ENCODE measurements around the gene CNOT2. TPM values are rescaled to one million over a fixed set of nuclear protein-coding genes. Genes with fewer than 3 reads are reported as not detected.

Gene CNOT2
- total RNA-seq, 1 experiment from 2014 or later: 289 TPM

- H3K4me2 ChIP-seq (ENCODE audit: low read depth, low read length, poor library complexity, severe bottlenecking): peak overlapping the region; percentile 39
- H3K27ac ChIP-seq (ENCODE audit: low read length): peak overlapping the region; percentile 85
- H4K20me1 ChIP-seq (ENCODE audit: insufficient read depth, low read depth, low read length): no peaks in the 10 kb centered on the region
- no peaks in the 10 kb centered on the region for H3K9me3 ChIP-seq (ENCODE audit: low read length)
- H3K27me3 ChIP-seq (ENCODE audit: low read length): no peaks in the 10 kb centered on the region
- peaks cover 88% of the 10 kb centered on the region for H3K4me1 ChIP-seq (ENCODE audit: low read length)
- H2AFZ ChIP-seq (ENCODE audit: low read length): no peak overlapping the region
- H3K9me2 ChIP-seq (replicated peaks; ENCODE audit: insufficient read depth, low read length): no peaks in the 10 kb centered on the region
- peaks cover 50% of the 10 kb centered on the region for H3K36me3 ChIP-seq (ENCODE audit: insufficient read depth, low read length)
- H3K4me3 ChIP-seq (ENCODE audit: low read length): no peak overlapping the region
- H3K79me2 ChIP-seq (ENCODE audit: low read length): peaks cover 19% of the 10 kb centered on the region
- DNase-seq: peak; percentile 85
- H3K9ac ChIP-seq (ENCODE audit: low read length): peak overlapping the region; percentile 23
These were observed 110.8 kb downstream of the CNOT2 start for GRCh38 chr12:70353780-70354660.

DNA sequence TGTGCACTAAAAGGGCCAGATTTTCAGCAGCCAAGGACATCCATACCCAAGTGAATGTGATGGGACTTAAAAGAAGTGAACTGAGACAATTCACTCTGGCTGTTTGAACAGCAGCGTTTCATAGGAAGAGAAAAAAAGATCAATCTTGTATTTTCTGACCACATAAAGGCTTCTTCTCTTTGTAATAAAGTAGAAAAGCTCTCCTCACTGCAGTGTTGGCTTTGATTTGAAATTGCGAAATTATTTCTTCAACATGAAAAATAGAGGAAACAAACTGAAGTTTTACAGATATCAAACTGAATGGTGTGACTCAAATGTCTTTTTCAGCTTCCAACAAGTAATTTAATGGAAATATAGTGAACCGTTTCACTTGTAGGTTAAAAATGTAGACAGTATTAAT is 111.6 kb downstream of the CNOT2 start:
- DNase-seq: no peak
- Histone ChIP-seq H3K27ac (ENCODE audit: low read length) (peak overlapping the region; percentile 85), H3K36me3 (ENCODE audit: insufficient read depth, low read length) (peaks cover 52% of the 10 kb centered on the region), H4K20me1 (ENCODE audit: insufficient read depth, low read depth, low read length) (no peaks in the 10 kb centered on the region), H3K9me3 (ENCODE audit: low read length) (no peaks in the 10 kb centered on the region), H3K9me2 (replicated peaks; ENCODE audit: insufficient read depth, low read length) (no peaks in the 10 kb centered on the region), H2AFZ (ENCODE audit: low read length) (no peak overlapping the region), H3K4me2 (ENCODE audit: low read depth, low read length, poor library complexity, severe bottlenecking) (no peak overlapping the region), H3K27me3 (ENCODE audit: low read length) (no peaks in the 10 kb centered on the region), H3K4me1 (ENCODE audit: low read length) (peaks cover 95% of the 10 kb centered on the region), H3K9ac (ENCODE audit: low read length) (no peak overlapping the region), H3K4me3 (ENCODE audit: low read length) (no peak overlapping the region), H3K79me2 (ENCODE audit: low read length) (peaks cover 16% of the 10 kb centered on the region)

DNA sequence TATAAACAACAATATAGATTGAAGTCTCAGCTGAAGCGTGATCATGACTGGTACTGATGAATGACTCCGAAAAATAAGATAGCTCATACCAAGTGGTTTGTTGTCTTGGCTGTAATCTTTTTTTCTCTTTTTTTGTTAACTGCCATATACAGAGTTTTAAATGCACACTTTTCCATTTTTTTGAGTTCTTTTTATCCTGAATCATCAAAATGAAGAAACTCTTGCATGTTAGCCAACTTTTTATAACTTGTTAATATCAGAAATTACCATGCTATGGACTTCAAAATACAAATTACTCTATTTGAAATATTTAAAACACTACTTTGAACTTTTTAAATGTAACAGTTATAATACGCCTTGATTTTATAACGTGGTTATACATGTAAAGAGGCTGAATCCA is 112.7 kb downstream of the CNOT2 start:
- Histone ChIP-seq H3K9me3 (ENCODE audit: low read length) (no peaks in the 10 kb centered on the region), H4K20me1 (ENCODE audit: insufficient read depth, low read depth, low read length) (no peaks in the 10 kb centered on the region), H3K4me2 (ENCODE audit: low read depth, low read length, poor library complexity, severe bottlenecking) (no peak overlapping the region), H3K4me3 (ENCODE audit: low read length) (no peak overlapping the region), H3K27me3 (ENCODE audit: low read length) (no peaks in the 10 kb centered on the region), H3K9ac (ENCODE audit: low read length) (no peak overlapping the region), H3K4me1 (ENCODE audit: low read length) (peaks cover 96% of the 10 kb centered on the region), H2AFZ (ENCODE audit: low read length) (no peak overlapping the region), H3K9me2 (replicated peaks; ENCODE audit: insufficient read depth, low read length) (no peaks in the 10 kb centered on the region), H3K36me3 (ENCODE audit: insufficient read depth, low read length) (peaks cover 43% of the 10 kb centered on the region), H3K79me2 (ENCODE audit: low read length) (peaks cover 16% of the 10 kb centered on the region), H3K27ac (ENCODE audit: low read length) (peak overlapping the region; percentile 27; the same call in 1 of the 2 replicates)
- no peak for DNase-seq

DNA sequence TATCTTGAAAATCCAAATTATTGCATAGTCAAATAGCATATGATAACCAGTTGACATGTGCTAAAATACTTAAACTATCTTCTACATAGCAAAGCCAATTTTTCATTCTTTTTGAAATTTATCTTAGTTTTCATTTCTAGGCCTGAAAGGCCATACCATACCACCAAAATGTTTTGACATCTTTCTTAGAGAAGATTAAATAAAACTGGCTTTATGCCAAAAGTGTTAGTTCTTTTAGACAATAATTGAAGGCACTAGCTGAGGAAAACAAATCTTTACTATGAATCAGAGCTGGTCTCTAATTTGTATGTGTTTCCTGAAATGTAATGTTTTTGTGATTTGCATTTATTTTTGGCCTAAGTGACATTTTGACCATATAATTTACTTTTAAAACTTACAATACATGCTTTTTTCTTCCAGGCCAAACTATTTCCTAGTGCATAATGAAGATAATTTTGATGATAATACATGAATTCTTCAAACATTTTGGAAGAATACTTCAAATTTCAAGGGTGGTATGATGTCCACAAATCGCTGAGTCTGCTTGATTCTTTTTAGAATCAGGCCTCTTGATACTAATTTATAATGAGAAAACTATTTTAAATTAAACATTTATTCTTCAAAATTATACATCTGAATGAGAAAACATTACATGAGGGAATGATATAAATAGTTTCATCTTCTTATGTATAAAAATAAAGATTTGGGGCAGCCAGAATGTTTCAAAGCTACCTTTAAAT is 116.4 kb downstream of the CNOT2 start:
- H3K9me2 ChIP-seq (replicated peaks; ENCODE audit: insufficient read depth, low read length): no peaks in the 10 kb centered on the region
- H3K4me1 ChIP-seq (ENCODE audit: low read length): peaks cover 96% of the 10 kb centered on the region
- H3K79me2 ChIP-seq (ENCODE audit: low read length): peaks cover 3% of the 10 kb centered on the region
- no peak for DNase-seq
- H3K36me3 ChIP-seq (ENCODE audit: insufficient read depth, low read length): peaks cover 30% of the 10 kb centered on the region; the same call in 1 of the 2 replicates
- no peak overlapping the region for H3K9ac ChIP-seq (ENCODE audit: low read length)
- peak overlapping the region; percentile 92 for H3K27ac ChIP-seq (ENCODE audit: low read length)
- H4K20me1 ChIP-seq (ENCODE audit: insufficient read depth, low read depth, low read length): no peaks in the 10 kb centered on the region
- H3K4me2 ChIP-seq (ENCODE audit: low read depth, low read length, poor library complexity, severe bottlenecking): peak overlapping the region; percentile 98
- H2AFZ ChIP-seq (ENCODE audit: low read length): no peak overlapping the region
- no peaks in the 10 kb centered on the region for H3K27me3 ChIP-seq (ENCODE audit: low read length)
- no peak overlapping the region for H3K4me3 ChIP-seq (ENCODE audit: low read length)
- no peaks in the 10 kb centered on the region for H3K9me3 ChIP-seq (ENCODE audit: low read length)

DNA sequence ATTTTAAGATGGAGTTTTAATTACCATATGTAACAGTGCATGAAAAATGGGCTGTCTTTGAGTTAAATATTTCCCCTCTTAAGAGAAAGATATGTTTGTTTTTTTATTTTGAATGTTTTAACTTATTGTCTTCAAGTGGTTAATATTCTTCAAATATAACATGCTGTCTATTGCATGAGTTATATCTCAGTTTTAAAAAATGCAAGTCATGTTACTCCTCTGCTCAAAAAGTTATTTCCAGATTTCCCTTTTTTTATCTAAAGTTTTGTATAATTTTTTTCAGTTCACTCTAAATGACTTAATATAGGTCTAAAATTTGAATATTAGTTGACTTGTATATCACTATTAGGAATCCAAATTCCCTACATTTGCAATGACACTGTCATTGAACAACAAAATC is 117.0 kb downstream of the CNOT2 start:
- H3K9me3 ChIP-seq (ENCODE audit: low read length): no peaks in the 10 kb centered on the region
- peaks cover 96% of the 10 kb centered on the region for H3K4me1 ChIP-seq (ENCODE audit: low read length)
- H3K36me3 ChIP-seq (ENCODE audit: insufficient read depth, low read length): peaks cover 25% of the 10 kb centered on the region; the same call in 1 of the 2 replicates
- no peaks in the 10 kb centered on the region for H3K9me2 ChIP-seq (replicated peaks; ENCODE audit: insufficient read depth, low read length)
- no peak overlapping the region for H3K4me3 ChIP-seq (ENCODE audit: low read length)
- H4K20me1 ChIP-seq (ENCODE audit: insufficient read depth, low read depth, low read length): no peaks in the 10 kb centered on the region
- H3K27ac ChIP-seq (ENCODE audit: low read length): peak overlapping the region; percentile 92
- no peaks in the 10 kb centered on the region for H3K27me3 ChIP-seq (ENCODE audit: low read length)
- DNase-seq: peak; percentile 75
- H3K79me2 ChIP-seq (ENCODE audit: low read length): peaks cover 7% of the 10 kb centered on the region
- H3K9ac ChIP-seq (ENCODE audit: low read length): no peak overlapping the region
- H3K4me2 ChIP-seq (ENCODE audit: low read depth, low read length, poor library complexity, severe bottlenecking): peak overlapping the region; percentile 98
- H2AFZ ChIP-seq (ENCODE audit: low read length): no peak overlapping the region

GRCh38 chr12:70364695-70365397 is 121.6 kb downstream of the CNOT2 start:
- no peaks in the 10 kb centered on the region for H3K9me3 ChIP-seq (ENCODE audit: low read length)
- H3K4me3 ChIP-seq (ENCODE audit: low read length): peak overlapping the region; percentile 98
- no peak overlapping the region for H2AFZ ChIP-seq (ENCODE audit: low read length)
- H4K20me1 ChIP-seq (ENCODE audit: insufficient read depth, low read depth, low read length): peaks cover 8% of the 10 kb centered on the region; the same call in 1 of the 2 replicates
- peaks cover 24% of the 10 kb centered on the region for H3K36me3 ChIP-seq (ENCODE audit: insufficient read depth, low read length)
- H3K27me3 ChIP-seq (ENCODE audit: low read length): no peaks in the 10 kb centered on the region
- peaks cover 68% of the 10 kb centered on the region for H3K4me1 ChIP-seq (ENCODE audit: low read length)
- H3K9ac ChIP-seq (ENCODE audit: low read length): peak overlapping the region; percentile 97
- H3K79me2 ChIP-seq (ENCODE audit: low read length): peaks cover 45% of the 10 kb centered on the region
- no peaks in the 10 kb centered on the region for H3K9me2 ChIP-seq (replicated peaks; ENCODE audit: insufficient read depth, low read length)
- DNase-seq: peak; percentile 82
- peak overlapping the region; percentile 92 for H3K27ac ChIP-seq (ENCODE audit: low read length)
- peak overlapping the region; percentile 98 for H3K4me2 ChIP-seq (ENCODE audit: low read depth, low read length, poor library complexity, severe bottlenecking)

GRCh38 chr12:70365398-70365647 is 122.1 kb downstream of the CNOT2 start:
- Histone ChIP-seq H2AFZ (ENCODE audit: low read length) (no peak overlapping the region; the same call in 1 of the 2 replicates), H3K79me2 (ENCODE audit: low read length) (peaks cover 49% of the 10 kb centered on the region), H3K9me3 (ENCODE audit: low read length) (no peaks in the 10 kb centered on the region), H3K4me1 (ENCODE audit: low read length) (peaks cover 66% of the 10 kb centered on the region), H3K9ac (ENCODE audit: low read length) (peak overlapping the region; percentile 97), H3K4me3 (ENCODE audit: low read length) (peak overlapping the region; percentile 98), H4K20me1 (ENCODE audit: insufficient read depth, low read depth, low read length) (peaks cover 8% of the 10 kb centered on the region; the same call in 1 of the 2 replicates), H3K27me3 (ENCODE audit: low read length) (no peaks in the 10 kb centered on the region), H3K9me2 (replicated peaks; ENCODE audit: insufficient read depth, low read length) (no peaks in the 10 kb centered on the region), H3K27ac (ENCODE audit: low read length) (peak overlapping the region; percentile 92), H3K36me3 (ENCODE audit: insufficient read depth, low read length) (peaks cover 27% of the 10 kb centered on the region), H3K4me2 (ENCODE audit: low read depth, low read length, poor library complexity, severe bottlenecking) (peak overlapping the region; percentile 98)
- DNase-seq: no peak
